HCT116 (cell line): ENCODE results near the gene GALNT18. TPM values are rescaled to one million over a fixed set of nuclear protein-coding genes. Genes with fewer than 3 reads are reported as not detected.

Source experiments
- ATAC-seq: fragments of 200-7000 bp; cut with Tn5 transposase; 2 replicates; pipeline ENCODE4 v1.9.1; 2020; ENCODE audit warnings: mild to moderate bottlenecking, moderate library complexity
- BruUV-seq: library from RNA; stranded (reverse); fragments of 400-500 nt; replicated peaks from 2 replicates; lab custom pipeline; 2021; lab: Mats Ljungman, UMichigan
- CTCF ChIA-PET: fragments of 300-600 bp; sonication (Branson Sonifier 250); formaldehyde crosslinking; loops from one replicate; lab custom pipeline; 2021; ENCODE audit warnings: antibody characterized with exemption; lab: Charles Lee
- POLR2A ChIA-PET: fragments of 300-600, 350-600 bp; sonication (Branson Sonifier 250); formaldehyde crosslinking; loops from one replicate; lab custom pipeline; 2021; ENCODE audit warnings: antibody characterized with exemption; lab: Charles Lee
- RAD21 ChIA-PET, 2 experiments: fragments of 300-600 bp; sonication (Branson Sonifier 250); formaldehyde crosslinking; loops; one replicate each; lab custom pipeline; 2023; ENCODE audit warnings: low total read pairs in 2 of 2; ENCODE audit not compliant: uncharacterized antibody in 2 of 2, unreplicated experiment in 2 of 2, low non-redundant PET in 1 of 2; lab: Charles Lee
- DNase-seq: peaks from one replicate; pipeline ENCODE4 v3.0.0-alpha.2; 2010; ENCODE audit warnings: low read depth, low spot score
- H2AFZ ChIP-seq: fragments of 200-600 bp; shearing (Covaris generic), sonication (generic); 2 replicates; pipeline ENCODE4 v1.6.1; 2017; ENCODE audit warnings: low read depth, mixed run types, mixed read lengths, antibody characterized with exemption, low read length; ENCODE audit not compliant: poor library complexity, severe bottlenecking
- H3K27ac ChIP-seq: 2 replicates; pipeline ENCODE4 v1.5.1; 2012; ENCODE audit warnings: low read depth, low read length
- H3K27me3 ChIP-seq: fragments of 200-600 bp; sonication (generic); 2 replicates; pipeline ENCODE4 v1.6.1; 2016; ENCODE audit warnings: mixed run types, low read length, mixed read lengths; ENCODE audit not compliant: insufficient read depth
- H3K36me3 ChIP-seq, 2 experiments: fragments of 200-500 bp in 1 of 2; fragments of 200-600 bp in 1 of 2; sonication (Bioruptor generic) in 1 of 2; sonication (generic) in 1 of 2; 2 replicates each; pipeline versions ENCODE4 v1.5.1 to v1.6.1; 2014 to 2016; ENCODE audit warnings: low read length in 2 of 2, inconsistent platforms in 1 of 2, mixed read lengths in 1 of 2, mixed run types in 1 of 2; ENCODE audit not compliant: insufficient read depth in 2 of 2, control insufficient read depth in 1 of 2
- H3K4me1 ChIP-seq, 2 experiments: fragments of 200-600 bp in 1 of 2; sonication (generic) in 1 of 2; 2 replicates each; pipeline versions ENCODE4 v1.5.1 to v1.6.1; 2012 to 2017; ENCODE audit warnings: low read length in 2 of 2, inconsistent platforms in 1 of 2, mild to moderate bottlenecking in 1 of 2, mixed read lengths in 1 of 2, mixed run types in 1 of 2, moderate library complexity in 1 of 2; ENCODE audit not compliant: insufficient read depth in 2 of 2, control insufficient read depth in 1 of 2
- H3K4me2 ChIP-seq: fragments of 200-600 bp; sonication (generic); 2 replicates; pipeline ENCODE4 v1.6.1; 2017; ENCODE audit warnings: mixed run types, low read length, mixed read lengths
- H3K4me3 ChIP-seq, 2 experiments: fragments of 200-600 bp in 1 of 2; sonication (generic) in 1 of 2; replicated peaks in 1 of 2; 2 replicates each; pipeline ENCODE4 v1.5.1; 2011 to 2016; ENCODE audit warnings: low read length in 2 of 2, control low read depth in 1 of 2, low read depth in 1 of 2, mild to moderate bottlenecking in 1 of 2, mixed read lengths in 1 of 2, mixed run types in 1 of 2
- H3K79me2 ChIP-seq: fragments of 200-600 bp; sonication (generic); 2 replicates; pipeline ENCODE4 v1.6.1; 2017; ENCODE audit warnings: mild to moderate bottlenecking, mixed run types, low read length, moderate library complexity, mixed read lengths; ENCODE audit not compliant: insufficient read depth
- H3K9ac ChIP-seq: fragments of 200-600 bp; sonication (generic); 2 replicates; pipeline ENCODE4 v1.6.1; 2016; ENCODE audit warnings: low read length, mixed read lengths
- H3K9me2 ChIP-seq: fragments of 200-600 bp; sonication (generic), shearing (Covaris generic); 2 replicates; pipeline ENCODE4 v1.6.1; 2017; ENCODE audit warnings: mixed run types, mild to moderate bottlenecking, moderate library complexity; ENCODE audit not compliant: insufficient read depth
- H3K9me3 ChIP-seq, 2 experiments: fragments of 200-500 bp in 1 of 2; fragments of 200-600 bp in 1 of 2; sonication (Bioruptor generic) in 1 of 2; sonication (generic) in 1 of 2; 2 replicates each; pipeline ENCODE4 v1.6.1; 2014 to 2017; ENCODE audit warnings: low read length in 2 of 2, mixed read lengths in 2 of 2, inconsistent platforms in 1 of 2, low read depth in 1 of 2, mild to moderate bottlenecking in 1 of 2, mixed run types in 1 of 2, moderate library complexity in 1 of 2; ENCODE audit not compliant: control insufficient read depth in 1 of 2, insufficient read depth in 1 of 2
- H4K20me1 ChIP-seq: fragments of 200-600 bp; sonication (generic), shearing (Covaris generic); 2 replicates; pipeline ENCODE4 v1.6.1; 2017; ENCODE audit warnings: mixed run types, mild to moderate bottlenecking, moderate library complexity; ENCODE audit not compliant: insufficient read depth
- CEBPB ChIP-seq: IDR thresholded peaks from 2 replicates; pipeline ENCODE4 v1.6.1; 2012; ENCODE audit warnings: low read depth
- CTCF ChIP-seq, 3 experiments: fragments of 200-600 bp in 1 of 3; sonication (generic) in 1 of 3; IDR thresholded peaks in 2 of 3; conservative IDR thresholded peaks in 1 of 3; 2 replicates each; pipeline ENCODE4 v1.5.1; 2012 to 2017; ENCODE audit warnings: low read depth in 2 of 3, low read length in 2 of 3, antibody characterized with exemption in 1 of 3, borderline replicate concordance in 1 of 3, control low read depth in 1 of 3, mild to moderate bottlenecking in 1 of 3, mixed read lengths in 1 of 3, mixed run types in 1 of 3, moderate library complexity in 1 of 3; ENCODE audit not compliant: insufficient read depth in 1 of 3
- RAD21 ChIP-seq: IDR thresholded peaks from 2 replicates; pipeline ENCODE4 v1.6.1; 2012; ENCODE audit warnings: low read depth, mild to moderate bottlenecking
- REST ChIP-seq: IDR thresholded peaks from 2 replicates; pipeline ENCODE4 v1.6.1; 2012; ENCODE audit warnings: low read depth
- SIN3A ChIP-seq: IDR thresholded peaks from 2 replicates; pipeline ENCODE4 v1.6.1; 2012; ENCODE audit warnings: low read depth
- ZFX ChIP-seq: fragments of 450-650 bp; IDR thresholded peaks from 2 replicates; pipeline ENCODE4 v1.6.1; 2017
- intact Hi-C: fragments of 100-400 bp; cut with micrococcal nuclease; formaldehyde crosslinking; loops from 2 replicates; pipeline ENCODE4 v1.10.0; 2022
- total RNA-seq: library from RNA; stranded (reverse); gene quantifications from one replicate; pipeline ENCODE4 v1.2.1, GENCODE V29; 2021; ENCODE audit not compliant: unreplicated experiment

Gene GALNT18
- total RNA-seq, 1 experiment from 2014 or later = 19.9 TPM

DNA sequence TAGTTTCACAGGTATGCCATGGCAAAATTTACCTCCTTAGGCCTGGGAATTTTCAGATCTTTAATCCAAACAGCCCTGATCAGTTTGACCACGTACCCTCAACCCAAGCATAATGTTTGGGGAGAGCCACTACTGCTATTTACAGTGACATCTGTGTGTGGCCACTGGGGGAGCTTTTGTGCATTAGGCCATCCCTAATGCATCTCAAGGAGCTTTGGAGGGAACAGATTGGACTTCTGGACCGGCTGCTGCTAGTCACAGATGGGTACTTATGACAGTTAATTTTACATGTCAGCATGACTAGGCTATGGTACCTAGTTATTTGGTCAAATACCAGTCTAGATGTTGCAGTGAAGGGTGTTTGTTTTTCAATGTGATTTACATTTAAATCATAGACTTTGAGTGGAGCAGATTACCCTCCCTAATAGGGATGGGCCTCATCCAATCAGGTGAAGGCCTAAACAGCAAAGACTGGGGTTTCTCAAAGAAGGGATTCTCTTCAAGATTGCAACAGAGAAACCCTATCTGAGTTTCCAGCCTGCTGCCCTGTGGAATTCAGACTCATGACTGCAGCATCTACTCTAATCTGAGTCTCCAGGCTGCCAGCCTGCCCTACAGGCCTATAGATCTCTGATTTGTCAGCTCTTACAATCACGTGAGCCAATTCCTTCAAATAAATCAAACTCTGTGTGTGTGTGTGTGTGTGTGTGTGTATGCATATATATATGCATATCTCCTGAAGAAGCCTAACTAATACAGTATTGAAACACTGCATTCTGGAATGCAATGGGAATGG lies 38.0 kb upstream of the GALNT18 start:
- RAD21 ChIA-PET = no interaction called here
- no peaks in the 10 kb centered on the region for H3K27me3 ChIP-seq
- H2AFZ ChIP-seq = no peak overlapping the region
- no peaks in the 10 kb centered on the region for H3K79me2 ChIP-seq
- H3K4me1 ChIP-seq = no peaks in the 10 kb centered on the region
- BruUV-seq = no TSS peak
- H3K36me3 ChIP-seq = no peaks in the 10 kb centered on the region
- no peak overlapping the region for H3K9ac ChIP-seq
- no peak for DNase-seq
- no peaks in the 10 kb centered on the region for H4K20me1 ChIP-seq
- POLR2A ChIA-PET = no interaction called here
- intact Hi-C loops = no loop called here
- CTCF ChIA-PET = interaction anchor here (1.0 kb wide), 1 partner anchor 12 kb away, joined by 3 read pairs; no protein-coding TSS in a partner anchor
- no peaks in the 10 kb centered on the region for H3K9me3 ChIP-seq
- H3K4me2 ChIP-seq = no peak overlapping the region
- H3K4me3 ChIP-seq = no peak overlapping the region
- TF ChIP-seq CEBPB (no peak), CTCF (IDR thresholded peaks at IDR 0.05 in 2 of 3, conservative IDR thresholded peaks at IDR 0.05 in 1 of 3; ENCODE audit: borderline replicate concordance in 1 of 3, insufficient read depth in 1 of 3, low read depth in 2 of 3, low read length in 2 of 3) (peak in 2 of 3 experiments; percentile 57; a peak in 4 of 6 replicates), REST (no peak), RAD21 (0 out of 2 replicates have a peak, but pooled peaks have one; percentile 7), ZFX (no peak), SIN3A (no peak)
- ATAC-seq = peak; percentile 86
- no peak overlapping the region for H3K27ac ChIP-seq
- H3K9me2 ChIP-seq = no peaks in the 10 kb centered on the region
